H1 (cell line): ENCODE results near the gene RASD1. TPM values are rescaled to one million over a fixed set of nuclear protein-coding genes. Genes with fewer than 3 reads are reported as not detected.

Experiments used
- CTCF ChIA-PET: fragments of 300-600 bp; sonication (Branson Sonifier 250); formaldehyde crosslinking; loops from one replicate; lab custom pipeline; 2021; ENCODE audit not compliant: partially characterized antibody; lab: Charles Lee
- POLR2A ChIA-PET: fragments of 300-600 bp; sonication (Branson Sonifier 250); formaldehyde crosslinking; loops from one replicate; lab custom pipeline; 2021; ENCODE audit warnings: inconsistent platforms; ENCODE audit not compliant: partially characterized antibody; lab: Charles Lee
- DNase-seq, 2 experiments: peaks; one replicate each; pipeline versions ENCODE4 v3.0.0 to v3.0.0-alpha.2; 2010 to 2022; ENCODE audit warnings: low spot score in 2 of 2, low read depth in 1 of 2, mixed read lengths in 1 of 2
- FAIRE-seq: peaks from 2 replicates; lab custom pipeline; 2011; peaks lifted over from hg19 to GRCh38; lab: Jason Lieb, UNC
- H2AFZ ChIP-seq: 2 replicates; pipeline ENCODE4 v1.8.1; 2012; ENCODE audit warnings: low read length, inconsistent platforms
- H2AK5ac ChIP-seq: 2 replicates; pipeline ENCODE4 v1.6.1; 2013; ENCODE audit warnings: low read depth, low read length
- H2BK120ac ChIP-seq: replicated peaks from 2 replicates; pipeline ENCODE3; 2013; ENCODE audit warnings: low read depth, low read length, inconsistent platforms
- H2BK12ac ChIP-seq: 2 replicates; pipeline ENCODE4 v1.6.1; 2013; ENCODE audit warnings: low read depth, low read length
- H2BK15ac ChIP-seq: 2 replicates; pipeline ENCODE4 v1.6.1; 2013; ENCODE audit warnings: low read length
- H2BK20ac ChIP-seq: 2 replicates; pipeline ENCODE4 v1.6.1; 2013; ENCODE audit warnings: low read length
- H2BK5ac ChIP-seq: 2 replicates; pipeline ENCODE4 v1.6.1; 2013; ENCODE audit warnings: low read depth, low read length
- H3K14ac ChIP-seq: 2 replicates; pipeline ENCODE4 v1.6.1; 2013; ENCODE audit warnings: inconsistent platforms; ENCODE audit not compliant: insufficient read length
- H3K18ac ChIP-seq: 2 replicates; pipeline ENCODE4 v1.6.1; 2013; ENCODE audit warnings: low read length; ENCODE audit errors: extremely low read depth
- H3K23ac ChIP-seq: 2 replicates; pipeline ENCODE4 v1.6.1; 2013; ENCODE audit warnings: inconsistent platforms; ENCODE audit not compliant: insufficient read length
- H3K23me2 ChIP-seq: 2 replicates; pipeline ENCODE4 v1.6.1; 2013; ENCODE audit warnings: low read depth, low read length
- H3K27ac ChIP-seq: 2 replicates; pipeline ENCODE4 v1.6.1; 2011; ENCODE audit warnings: low read depth, low read length, inconsistent platforms
- H3K27me3 ChIP-seq, 4 experiments: replicated peaks in 1 of 4; 1 replicate in 1 of 4; 2 replicates in 3 of 4; pipeline versions ENCODE4 v1.6.1 to v1.8.1; 2011 to 2013; ENCODE audit warnings: low read length in 3 of 4, mild to moderate bottlenecking in 3 of 4, inconsistent platforms in 2 of 4, mixed read lengths in 2 of 4, moderate library complexity in 1 of 4; ENCODE audit not compliant: control insufficient read depth in 3 of 4, insufficient read depth in 3 of 4; ENCODE audit errors: extremely low read depth in 1 of 4
- H3K36me3 ChIP-seq, 4 experiments: 2 replicates each; pipeline versions ENCODE4 v1.6.1 to v1.8.1; 2011 to 2013; ENCODE audit warnings: mild to moderate bottlenecking in 4 of 4, low read length in 3 of 4, moderate library complexity in 2 of 4, control low read depth in 1 of 4, inconsistent platforms in 1 of 4; ENCODE audit not compliant: insufficient read depth in 4 of 4, control insufficient read depth in 2 of 4
- H3K4ac ChIP-seq: replicated peaks from 2 replicates; pipeline ENCODE3; 2013; ENCODE audit warnings: low read length, low read depth, mixed read lengths, inconsistent platforms; ENCODE audit not compliant: insufficient read length
- H3K4me1 ChIP-seq, 4 experiments: replicated peaks in 1 of 4; 1 replicate in 1 of 4; 2 replicates in 3 of 4; pipeline versions ENCODE4 v1.6.1 to v1.8.1; 2011 to 2013; ENCODE audit warnings: low read length in 3 of 4, inconsistent platforms in 2 of 4, mixed read lengths in 1 of 4; ENCODE audit not compliant: insufficient read depth in 4 of 4, control insufficient read depth in 3 of 4
- H3K4me2 ChIP-seq, 2 experiments: 2 replicates each; pipeline versions ENCODE4 v1.6.1 to v1.8.1; 2011 to 2013; ENCODE audit warnings: low read depth in 2 of 2, low read length in 2 of 2, control low read depth in 1 of 2, inconsistent platforms in 1 of 2, mild to moderate bottlenecking in 1 of 2; ENCODE audit not compliant: insufficient read depth in 1 of 2
- H3K4me3 ChIP-seq, 4 experiments: fragments of 200-600, 300-600 bp in 1 of 4; sonication (generic), shearing (Covaris generic), sonication (Bioruptor Twin) in 1 of 4; 2 replicates each; pipeline versions ENCODE4 v1.5.1 to v1.8.1; 2011 to 2016; ENCODE audit warnings: low read length in 4 of 4, low read depth in 3 of 4, control low read depth in 2 of 4, inconsistent platforms in 2 of 4, mild to moderate bottlenecking in 2 of 4, mixed read lengths in 1 of 4, moderate library complexity in 1 of 4; ENCODE audit not compliant: insufficient read depth in 2 of 4; ENCODE audit errors: extremely low read depth in 1 of 4
- H3K56ac ChIP-seq: replicated peaks from 2 replicates; pipeline ENCODE3; 2013; ENCODE audit warnings: low read depth, mild to moderate bottlenecking, mixed read lengths, low read length, inconsistent platforms; ENCODE audit not compliant: insufficient read length
- H3K79me1 ChIP-seq: 2 replicates; pipeline ENCODE4 v1.6.1; 2013; ENCODE audit warnings: low read depth, low read length, control low read depth
- H3K79me2 ChIP-seq, 2 experiments: 2 replicates each; pipeline versions ENCODE4 v1.6.1 to v1.8.1; 2012 to 2013; ENCODE audit warnings: low read length in 2 of 2, mild to moderate bottlenecking in 2 of 2, inconsistent platforms in 1 of 2; ENCODE audit not compliant: insufficient read depth in 2 of 2, control insufficient read depth in 1 of 2
- H3K9ac ChIP-seq, 4 experiments: replicated peaks in 1 of 4; 1 replicate in 1 of 4; 2 replicates in 3 of 4; pipeline versions ENCODE4 v1.6.1 to v1.8.1; 2011 to 2013; ENCODE audit warnings: low read depth in 3 of 4, low read length in 3 of 4, control low read depth in 2 of 4, mild to moderate bottlenecking in 2 of 4, moderate library complexity in 2 of 4, inconsistent platforms in 1 of 4; ENCODE audit errors: extremely low read depth in 1 of 4
- H3K9me3 ChIP-seq, 2 experiments: 2 replicates each; pipeline versions ENCODE4 v1.6.1 to v1.8.1; 2012 to 2013; ENCODE audit warnings: mild to moderate bottlenecking in 2 of 2, moderate library complexity in 2 of 2, control low read depth in 1 of 2, inconsistent platforms in 1 of 2, low read depth in 1 of 2, low read length in 1 of 2, mixed read lengths in 1 of 2; ENCODE audit not compliant: insufficient read depth in 2 of 2
- H4K20me1 ChIP-seq, 2 experiments: replicated peaks in 1 of 2; 2 replicates each; pipeline versions ENCODE3 to v1.8.1; 2011 to 2013; ENCODE audit warnings: inconsistent platforms in 2 of 2, low read length in 2 of 2, mild to moderate bottlenecking in 1 of 2; ENCODE audit not compliant: insufficient read depth in 2 of 2, control insufficient read depth in 1 of 2
- H4K5ac ChIP-seq: 2 replicates; pipeline ENCODE4 v1.6.1; 2013; ENCODE audit warnings: low read length, low read depth, mixed read lengths, inconsistent platforms; ENCODE audit not compliant: insufficient read length
- H4K8ac ChIP-seq: 2 replicates; pipeline ENCODE4 v1.8.0; 2013; ENCODE audit warnings: mild to moderate bottlenecking, moderate library complexity, low read length, inconsistent platforms; ENCODE audit not compliant: insufficient read depth; ENCODE audit errors: extremely low read depth
- H4K91ac ChIP-seq: replicated peaks from 2 replicates; pipeline ENCODE3; 2013; ENCODE audit warnings: low read length, mixed read lengths, inconsistent platforms; ENCODE audit not compliant: insufficient read length
- CHD2 ChIP-seq: IDR thresholded peaks from 2 replicates; pipeline ENCODE4 v1.6.1; 2012; ENCODE audit warnings: low read length, improper control_type of control experiment
- EP300 ChIP-seq, 2 experiments: IDR thresholded peaks; 1 replicate in 1 of 2; 2 replicates in 1 of 2; pipeline ENCODE4 v1.6.1; 2011 to 2012; ENCODE audit warnings: low read depth in 2 of 2, low read length in 2 of 2, mild to moderate bottlenecking in 2 of 2, borderline replicate concordance in 1 of 2, inconsistent platforms in 1 of 2, moderate library complexity in 1 of 2
- EZH2 ChIP-seq: fragments of 200-600 bp; sonication (generic); IDR thresholded peaks from 2 replicates; pipeline ENCODE4 v1.7.1; 2012; ENCODE audit warnings: low read depth, mild to moderate bottlenecking, moderate library complexity, low read length, inconsistent platforms; ENCODE audit not compliant: severe bottlenecking
- HDAC2 ChIP-seq, 2 experiments: fragments of 300-600 bp in 1 of 2; sonication (generic) in 1 of 2; IDR thresholded peaks; 2 replicates each; pipeline ENCODE4 v1.6.1; 2011 to 2012; ENCODE audit warnings: low read depth in 2 of 2, low read length in 2 of 2, mild to moderate bottlenecking in 2 of 2, moderate library complexity in 2 of 2, borderline replicate concordance in 1 of 2, inconsistent platforms in 1 of 2
- JUND ChIP-seq: IDR thresholded peaks from 2 replicates; pipeline ENCODE4 v1.6.1; 2011; ENCODE audit warnings: mild to moderate bottlenecking, improper control_type of control experiment, low read length
- KDM5A ChIP-seq: fragments of 200-600 bp; IDR thresholded peaks from 2 replicates; pipeline ENCODE4 v1.7.1; 2012; ENCODE audit warnings: mild to moderate bottlenecking, low read length, inconsistent platforms, mixed read lengths
- RBBP5 ChIP-seq: IDR thresholded peaks from 2 replicates; pipeline ENCODE4 v1.7.1; 2012; ENCODE audit warnings: low read depth, mild to moderate bottlenecking, inconsistent platforms, low read length, moderate library complexity, borderline replicate concordance
- RNF2 ChIP-seq: fragments of 200-900, 300-1000 bp; sonication (generic); IDR thresholded peaks from 2 replicates; pipeline ENCODE4 v1.7.1; 2016; ENCODE audit warnings: borderline replicate concordance, low read depth, mild to moderate bottlenecking, antibody characterized with exemption, low read length; ENCODE audit not compliant: poor library complexity, severe bottlenecking; ENCODE audit errors: missing control alignments
- SIN3A ChIP-seq, 2 experiments: IDR thresholded peaks in 1 of 2; conservative IDR thresholded peaks in 1 of 2; 2 replicates each; pipeline ENCODE4 v1.6.1; 2011 to 2012; ENCODE audit warnings: low read length in 2 of 2, improper control_type of control experiment in 1 of 2, low read depth in 1 of 2, mild to moderate bottlenecking in 1 of 2
- TAF1 ChIP-seq: IDR thresholded peaks from 2 replicates; pipeline ENCODE4 v1.6.1; 2011; ENCODE audit warnings: mild to moderate bottlenecking, low read depth, low read length
- TBP ChIP-seq: IDR thresholded peaks from 2 replicates; pipeline ENCODE4 v1.6.1; 2011; ENCODE audit warnings: low read depth, low read length, improper control_type of control experiment
- YY1 ChIP-seq: IDR thresholded peaks from 2 replicates; pipeline ENCODE4 v1.6.1; 2011; ENCODE audit warnings: low read depth, mild to moderate bottlenecking, low read length
- WGBS, 2 experiments: shearing (Covaris generic) in 1 of 2; methylation state at CpG; one replicate each; pipeline versions ENCODE4 v1.1.6 to v1.1.7; 2013 to 2015; ENCODE audit warnings: low lambda C conversion rate in 2 of 2, mixed read lengths in 2 of 2, inconsistent platforms in 1 of 2, low coverage in 1 of 2, missing lambda C conversion rate in 1 of 2; ENCODE audit not compliant: insufficient replicate concordance in 2 of 2, insufficient coverage in 1 of 2, insufficient read length in 1 of 2; ENCODE audit errors: extremely low coverage in 1 of 2, missing lambda C conversion rate in 1 of 2; 5-methylcytosine and 5-hydroxymethylcytosine counted together
- polyA plus RNA-seq, 7 experiments: library from polyadenylated mRNA; depleted of rRNA in 3 of 7; stranded (reverse) in 5 of 7; unstranded in 2 of 7; fragments of >200 nt in 5 of 7; fragments of 200-250 nt in 2 of 7; gene quantifications; 1 replicate in 5 of 7; 2 replicates in 1 of 7; 4 replicates in 1 of 7; pipeline versions ENCODE4 v1.2.1 to v1.2.3, GENCODE V29; 2011 to 2013; ENCODE audit warnings: missing spikeins in 2 of 7, mixed read lengths in 2 of 7
- total RNA-seq: library from RNA; stranded (reverse); fragmentation: NEBNext Ultra II Directional; extraction: Animal tissue kit (Norgen Biotek cat#: 25700); gene quantifications from 2 replicates; pipeline ENCODE4 v1.2.1, GENCODE V29; 2021
- TF ChIP-seq, protein P1 (sequence below): IDR thresholded peaks from 2 replicates; pipeline ENCODE4 v1.6.1; 2012; ENCODE audit warnings: inconsistent platforms

RASD1 gene
- total and polyA plus RNA-seq, 2 of the 8 experiments (the other 6 are each of a cell fraction or from before 2014, with no cell fraction given), result 2.3 to 2.6 TPM

DNA sequence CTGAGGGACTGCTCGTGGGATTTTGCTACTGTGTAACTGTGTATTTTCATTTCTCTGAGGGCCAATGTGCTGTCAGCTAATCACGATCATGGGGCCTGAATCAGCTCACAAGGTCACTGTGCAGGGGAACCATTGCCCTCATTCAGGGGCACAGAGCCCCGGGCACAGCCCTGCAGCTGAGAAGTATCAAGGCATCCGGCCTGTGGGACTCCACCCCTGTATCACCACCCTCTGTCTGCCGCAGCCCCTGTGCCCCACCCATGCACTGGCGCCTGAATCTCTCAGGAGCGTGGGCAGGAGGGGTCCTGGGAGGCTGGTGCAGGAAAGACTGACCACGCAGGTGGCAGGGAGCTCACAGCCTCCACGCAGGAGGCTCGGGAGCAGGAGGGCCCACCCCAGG, 43.4 kb upstream of the RASD1 start:
- CTCF ChIA-PET, result interaction anchor here (0.5 to 5.2 kb wide), 6 partner anchors 10 to 103 kb away, joined by 3 to 33 read pairs (median 3); no protein-coding TSS in a partner anchor
- no peak for TF ChIP-seq RBBP5
- no peak for TF ChIP-seq HDAC2 (IDR thresholded peaks at IDR 0.05; ENCODE audit: borderline replicate concordance in 1 of 2, low read depth in 2 of 2, low read length in 2 of 2)
- no peak for TF ChIP-seq TBP
- no peak for TF ChIP-seq TAF1
- no peak for TF ChIP-seq EZH2
- TF ChIP-seq, protein P1, sequence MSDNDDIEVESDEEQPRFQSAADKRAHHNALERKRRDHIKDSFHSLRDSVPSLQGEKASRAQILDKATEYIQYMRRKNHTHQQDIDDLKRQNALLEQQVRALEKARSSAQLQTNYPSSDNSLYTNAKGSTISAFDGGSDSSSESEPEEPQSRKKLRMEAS, result no peak
- no peak for TF ChIP-seq RNF2
- no peak for TF ChIP-seq EP300 (IDR thresholded peaks at IDR 0.05; ENCODE audit: borderline replicate concordance in 1 of 2, low read depth in 2 of 2, low read length in 2 of 2)
- no peak for TF ChIP-seq CHD2
- TF ChIP-seq SIN3A (conservative IDR thresholded peaks at IDR 0.05 in 1 of 2, IDR thresholded peaks at IDR 0.05 in 1 of 2; ENCODE audit: low read depth in 1 of 2, low read length in 2 of 2), result no peak
- TF ChIP-seq JUND, result no peak
- no peak for TF ChIP-seq KDM5A
- TF ChIP-seq YY1, result no peak

More for the DNA sequence above, 43.4 kb upstream of the RASD1 start:
- H3K4me3 ChIP-seq, result no peak overlapping the region
- no peak overlapping the region for H2BK15ac ChIP-seq
- H3K79me1 ChIP-seq, result no peaks in the 10 kb centered on the region
- H3K9ac ChIP-seq, result no peak overlapping the region
- no peak overlapping the region for H3K18ac ChIP-seq
- H3K14ac ChIP-seq, result no peak overlapping the region
- DNase-seq, result no peak
- WGBS, 2 experiments, result 90% methylated on average over 9 of the region's 10 CpGs; no CpG with 5 or more reads in 1 of the 2 experiments
- H2BK5ac ChIP-seq, result no peak overlapping the region
- no peak overlapping the region for H4K5ac ChIP-seq
- FAIRE-seq, result no peak
- no peak overlapping the region for H4K91ac ChIP-seq
- no peak overlapping the region for H2BK12ac ChIP-seq
- H3K4ac ChIP-seq, result no peak overlapping the region
- peaks cover 0 to 2% of the 10 kb centered on the region in 2 experiments for H4K20me1 ChIP-seq
- no peak overlapping the region for H3K56ac ChIP-seq
- H4K8ac ChIP-seq, result 0 out of 2 replicates have a peak overlapping the region, but pooled peaks have one; percentile 35
- H3K9me3 ChIP-seq, result no peaks in the 10 kb centered on the region
- H2BK120ac ChIP-seq, result no peak overlapping the region
- no peak overlapping the region for H3K23ac ChIP-seq
- H3K36me3 ChIP-seq, result no peaks in the 10 kb centered on the region
- H2AFZ ChIP-seq, result no peak overlapping the region
- POLR2A ChIA-PET, result interaction anchor here (0.6 to 1.7 kb wide), 3 partner anchors 15 to 43 kb away, joined by 3 to 6 read pairs (median 3); partner anchors contain the start of gene RASD1
- H3K79me2 ChIP-seq, result no peaks in the 10 kb centered on the region
- no peak overlapping the region for H3K4me2 ChIP-seq
- H3K23me2 ChIP-seq, result no peaks in the 10 kb centered on the region
- H3K27me3 ChIP-seq, result no peaks in the 10 kb centered on the region
- 0 out of 2 replicates have a peak overlapping the region, but pooled peaks have one; percentile 19 for H2AK5ac ChIP-seq
- no peak overlapping the region for H3K27ac ChIP-seq
- no peak overlapping the region for H2BK20ac ChIP-seq
- no peaks in the 10 kb centered on the region; a peak in 1 of 7 replicates for H3K4me1 ChIP-seq
